WTC11 (cell line): Measurements from ENCODE around the gene ARHGAP28. TPM values are rescaled to one million over a fixed set of nuclear protein-coding genes. Genes with fewer than 3 reads are reported as not detected.
A peak's percentile ranks its signal among the peaks of the same experiment; 100 is the strongest.

ENCODE experiments used
- ATAC-seq: fragments of 200-7000 bp; cut with Tn5 transposase; 2 replicates; pipeline ENCODE4 v1.10.0; 2021; ENCODE audit warnings: mild to moderate bottlenecking, moderate library complexity
- CTCF ChIA-PET: fragments of 300-600 bp; sonication (Branson Sonifier 250); formaldehyde crosslinking; loops from one replicate; lab custom pipeline; 2021; ENCODE audit warnings: antibody characterized with exemption; lab: Charles Lee
- POLR2A ChIA-PET: fragments of 350-600 bp; sonication (Branson Sonifier 250); formaldehyde crosslinking; loops from one replicate; lab custom pipeline; 2021; ENCODE audit warnings: antibody characterized with exemption; lab: Charles Lee
- DNase-seq: peaks from one replicate; pipeline ENCODE4 v3.0.0; 2021; ENCODE audit warnings: low spot score
- H3K27ac Mint-ChIP-seq: 2 replicates; pipeline ENCODE4 v1.8.0; 2021; ENCODE audit warnings: mixed read lengths
- H3K27me3 Mint-ChIP-seq: 2 replicates; pipeline ENCODE4 v1.8.0; 2021; ENCODE audit warnings: low read depth, mild to moderate bottlenecking, moderate library complexity, mixed read lengths
- H3K36me3 Mint-ChIP-seq: 2 replicates; pipeline ENCODE4 v1.8.0; 2021; ENCODE audit warnings: mixed read lengths
- H3K4me1 Mint-ChIP-seq: 2 replicates; pipeline ENCODE4 v1.8.0; 2022; ENCODE audit warnings: mixed read lengths
- H3K4me3 Mint-ChIP-seq: 2 replicates; pipeline ENCODE4 v1.8.0; 2021; ENCODE audit warnings: mild to moderate bottlenecking, moderate library complexity, mixed read lengths
- H3K9me3 Mint-ChIP-seq: 2 replicates; pipeline ENCODE4 v1.8.0; 2021; ENCODE audit warnings: mixed read lengths
- ATF1 ChIP-seq: sonication (generic); formaldehyde crosslinking; IDR thresholded peaks from 2 replicates; pipeline ENCODE4 v1.8.1; 2023; ENCODE audit warnings: mild to moderate bottlenecking, moderate library complexity, missing genetic modification reagents
- CBFB ChIP-seq: sonication (generic); formaldehyde crosslinking; IDR thresholded peaks from 2 replicates; pipeline ENCODE4 v1.8.1; 2022; ENCODE audit warnings: mild to moderate bottlenecking, low read depth, missing genetic modification reagents
- CTCF ChIP-seq: fragments of 200-600 bp; IDR thresholded peaks from 2 replicates; pipeline ENCODE4 v1.8.0; 2022; ENCODE audit warnings: antibody characterized with exemption
- E2F1 ChIP-seq: sonication (generic); formaldehyde crosslinking; IDR thresholded peaks from 2 replicates; pipeline ENCODE4 v1.8.0; 2022; ENCODE audit warnings: mild to moderate bottlenecking, missing genetic modification reagents
- ELF4 ChIP-seq: sonication (generic); formaldehyde crosslinking; IDR thresholded peaks from 2 replicates; pipeline ENCODE4 v1.8.1; 2022; ENCODE audit warnings: low read depth, mild to moderate bottlenecking, moderate library complexity, missing genetic modification reagents
- GABPB1 ChIP-seq: sonication (generic); formaldehyde crosslinking; IDR thresholded peaks from 2 replicates; pipeline ENCODE4 v1.8.1; 2023; ENCODE audit warnings: mild to moderate bottlenecking, missing genetic modification reagents
- MAX ChIP-seq: sonication (generic); formaldehyde crosslinking; IDR thresholded peaks from 2 replicates; pipeline ENCODE4 v1.8.0; 2022; ENCODE audit warnings: mild to moderate bottlenecking, missing genetic modification reagents
- MLX ChIP-seq: sonication (generic); formaldehyde crosslinking; IDR thresholded peaks from 2 replicates; pipeline ENCODE4 v1.8.1; 2023; ENCODE audit warnings: mild to moderate bottlenecking, missing genetic modification reagents, moderate library complexity
- MXD4 ChIP-seq: fragments of 250-450 bp; sonication (Bioruptor Pico); IDR thresholded peaks from 2 replicates; pipeline ENCODE4 v1.8.0; 2021; ENCODE audit warnings: mild to moderate bottlenecking, moderate library complexity, borderline replicate concordance
- MYBL2 ChIP-seq: sonication (generic); formaldehyde crosslinking; IDR thresholded peaks from 2 replicates; pipeline ENCODE4 v1.8.1; 2023; ENCODE audit warnings: mild to moderate bottlenecking, moderate library complexity, missing genetic modification reagents
- NR3C1 ChIP-seq: sonication (generic); formaldehyde crosslinking; conservative IDR thresholded peaks from 2 replicates; pipeline ENCODE4 v1.8.1; 2023; ENCODE audit warnings: low read depth, mild to moderate bottlenecking, missing genetic modification reagents
- PREB ChIP-seq: sonication (generic); formaldehyde crosslinking; IDR thresholded peaks from 2 replicates; pipeline ENCODE4 v1.8.1; 2022; ENCODE audit warnings: mild to moderate bottlenecking, missing genetic modification reagents, moderate library complexity, borderline replicate concordance
- RELA ChIP-seq: sonication (generic); formaldehyde crosslinking; IDR thresholded peaks from 2 replicates; pipeline ENCODE4 v1.8.1; 2022; ENCODE audit warnings: missing genetic modification reagents, mild to moderate bottlenecking, borderline replicate concordance
- SOX15 ChIP-seq: fragments of 250-450 bp; sonication (Bioruptor Pico); IDR thresholded peaks from 2 replicates; pipeline ENCODE4 v1.9.0; 2021; ENCODE audit warnings: mild to moderate bottlenecking
- SP1 ChIP-seq: sonication (generic); formaldehyde crosslinking; conservative IDR thresholded peaks from 2 replicates; pipeline ENCODE4 v1.8.1; 2022; ENCODE audit warnings: missing genetic modification reagents
- TEAD1 ChIP-seq: sonication (generic); formaldehyde crosslinking; IDR thresholded peaks from 2 replicates; pipeline ENCODE4 v1.8.0; 2022; ENCODE audit warnings: mild to moderate bottlenecking, missing genetic modification reagents
- USF2 ChIP-seq: sonication (generic); formaldehyde crosslinking; IDR thresholded peaks from 2 replicates; pipeline ENCODE4 v1.8.1; 2023; ENCODE audit warnings: mild to moderate bottlenecking, missing genetic modification reagents, moderate library complexity
- ZBTB21 ChIP-seq: sonication (generic); formaldehyde crosslinking; IDR thresholded peaks from 2 replicates; pipeline ENCODE4 v1.8.1; 2023; ENCODE audit warnings: mild to moderate bottlenecking, missing genetic modification reagents, borderline replicate concordance
- ZMAT4 ChIP-seq: fragments of 250-450 bp; sonication (Bioruptor Pico); IDR thresholded peaks from 2 replicates; pipeline ENCODE4 v1.9.0; 2021; ENCODE audit warnings: mild to moderate bottlenecking
- ZNF121 ChIP-seq: sonication (generic); formaldehyde crosslinking; IDR thresholded peaks from 2 replicates; pipeline ENCODE4 v1.8.0; 2023; ENCODE audit warnings: missing genetic modification reagents
- ZNF219 ChIP-seq: sonication (generic); formaldehyde crosslinking; IDR thresholded peaks from 2 replicates; pipeline ENCODE4 v1.8.0; 2023; ENCODE audit warnings: missing genetic modification reagents, mild to moderate bottlenecking, borderline replicate concordance
- ZNF232 ChIP-seq: sonication (generic); formaldehyde crosslinking; IDR thresholded peaks from 2 replicates; pipeline ENCODE4 v1.8.0; 2022; ENCODE audit warnings: mild to moderate bottlenecking, missing genetic modification reagents
- ZNF263 ChIP-seq: sonication (generic); formaldehyde crosslinking; IDR thresholded peaks from 2 replicates; pipeline ENCODE4 v1.8.1; 2022; ENCODE audit warnings: low read depth, mild to moderate bottlenecking, moderate library complexity, missing genetic modification reagents
- ZNF281 ChIP-seq: sonication (generic); formaldehyde crosslinking; IDR thresholded peaks from 2 replicates; pipeline ENCODE4 v1.8.0; 2023; ENCODE audit warnings: mild to moderate bottlenecking, missing genetic modification reagents
- ZNF317 ChIP-seq: sonication (generic); formaldehyde crosslinking; IDR thresholded peaks from 2 replicates; pipeline ENCODE4 v1.8.1; 2023; ENCODE audit warnings: low read depth, mild to moderate bottlenecking, moderate library complexity, missing genetic modification reagents, borderline replicate concordance
- ZNF423 ChIP-seq: fragments of 250-450 bp; sonication (Bioruptor Pico); IDR thresholded peaks from 2 replicates; pipeline ENCODE4 v2.1.2; 2022; ENCODE audit warnings: mild to moderate bottlenecking, moderate library complexity
- total RNA-seq: library from RNA; stranded (reverse); gene quantifications from 3 replicates; pipeline ENCODE4 v1.2.3, GENCODE V29; 2021

The ARHGAP28 gene
- total RNA-seq, 1 experiment from 2014 or later = 14.8 TPM

- 0 out of 2 replicates have a peak, but pooled peaks cover 3% of the 10 kb centered on the region for H3K36me3 Mint-ChIP-seq
- DNase-seq (no peak), ATAC-seq (no peak)
- H3K4me3 Mint-ChIP-seq = no peak overlapping the region
- POLR2A ChIA-PET = no interaction called here
- H3K9me3 Mint-ChIP-seq = no peaks in the 10 kb centered on the region
- no peaks in the 10 kb centered on the region for H3K27me3 Mint-ChIP-seq
- CTCF ChIA-PET = no interaction called here
- peaks cover 42% of the 10 kb centered on the region for H3K4me1 Mint-ChIP-seq
- H3K27ac Mint-ChIP-seq = no peak overlapping the region
- TF ChIP-seq ZBTB21 = no peak
- TF ChIP-seq ZNF317 (CRISPR knock-in tag) = no peak
- TF ChIP-seq ZNF219 (CRISPR knock-in tag) = no peak
- no peak for TF ChIP-seq ZMAT4 (CRISPR knock-in tag)
- TF ChIP-seq ZNF121 (CRISPR knock-in tag) = no peak
- no peak for TF ChIP-seq USF2 (CRISPR knock-in tag)
- TF ChIP-seq PREB = no peak
- no peak for TF ChIP-seq NR3C1 (CRISPR knock-in tag)
- TF ChIP-seq ZNF281 = no peak
These were observed 147.8 kb downstream of the ARHGAP28 start for GRCh38 chr18:6877288-6877687.

GRCh38 chr18:6878556-6879297 is 149.2 kb downstream of the ARHGAP28 start:
- H3K4me3 Mint-ChIP-seq = 0 out of 2 replicates have a peak overlapping the region, but pooled peaks have one; percentile 18
- DNase-seq = no peak
- H3K9me3 Mint-ChIP-seq = peaks cover 6% of the 10 kb centered on the region; the same call in 1 of the 2 replicates
- peaks cover 10% of the 10 kb centered on the region for H3K36me3 Mint-ChIP-seq
- CTCF ChIA-PET = interaction anchor here (0.6 to 1.0 kb wide), 4 partner anchors 41 to 335 kb away, joined by 3 to 5 read pairs (median 4); no protein-coding TSS in a partner anchor
- TF ChIP-seq ZNF232 (no peak), MLX (CRISPR knock-in tag) (no peak), CTCF (no peak), ELF4 (CRISPR knock-in tag) (no peak), ZNF423 (CRISPR knock-in tag) (no peak), CBFB (CRISPR knock-in tag) (no peak), ZNF263 (CRISPR knock-in tag) (no peak), SOX15 (CRISPR knock-in tag) (no peak), MYBL2 (CRISPR knock-in tag) (no peak), GABPB1 (CRISPR knock-in tag) (no peak), MAX (no peak), RELA (CRISPR knock-in tag) (no peak), ZNF317 (CRISPR knock-in tag) (no peak), TEAD1 (CRISPR knock-in tag) (no peak), E2F1 (CRISPR knock-in tag) (no peak), ATF1 (CRISPR knock-in tag) (no peak), MXD4 (CRISPR knock-in tag) (no peak), SP1 (CRISPR knock-in tag) (no peak)
- TF ChIP-seq, all 79 proteins: peak for 0
- H3K4me1 Mint-ChIP-seq = peaks cover 35% of the 10 kb centered on the region
- H3K27ac Mint-ChIP-seq = peak overlapping the region; percentile 85
- H3K27me3 Mint-ChIP-seq = no peaks in the 10 kb centered on the region
- peak; percentile 78 for ATAC-seq
- POLR2A ChIA-PET = no interaction called here
